GM19240 (cell line): ENCODE data around the gene KLF14.
"Not testable (repeated sequence)": the region's sequence is repeated elsewhere in the genome, so short reads cannot be mapped to it uniquely, and the experiment has no call there.

Source experiments
- DNase-seq: peaks from one replicate; pipeline ENCODE4 v3.0.0; 2011; ENCODE audit warnings: low spot score; ENCODE audit not compliant: insufficient read length

The KLF14 gene

GRCh38 chr7:130719541-130719940 lies 14.5 kb downstream of the KLF14 start:
- no peak for DNase-seq

GRCh38 chr7:130712416-130712815 lies 21.6 kb downstream of the KLF14 start:
- no peak for DNase-seq

GRCh38 chr7:130708766-130709165 lies 25.2 kb downstream of the KLF14 start:
- DNase-seq: no peak

- DNase-seq: no peak
Measured at GRCh38 chr7:130708001-130708400, 26.0 kb downstream of the KLF14 start.

- DNase-seq: no peak
Measured at GRCh38 chr7:130703851-130704250, 30.2 kb downstream of the KLF14 start.

GRCh38 chr7:130701650-130702049 lies 32.4 kb downstream of the KLF14 start:
- no peak for DNase-seq

GRCh38 chr7:130700760-130701159 lies 33.2 kb downstream of the KLF14 start:
- no peak for DNase-seq

- no peak for DNase-seq
Measured at GRCh38 chr7:130699686-130700085, 34.3 kb downstream of the KLF14 start.

GRCh38 chr7:130697820-130698219 lies 36.2 kb downstream of the KLF14 start:
- DNase-seq: no peak

GRCh38 chr7:130695840-130696239 lies 38.2 kb downstream of the KLF14 start:
- no peak for DNase-seq

GRCh38 chr7:130692396-130692795 lies 41.6 kb downstream of the KLF14 start:
- DNase-seq: not testable (repeated sequence)

- DNase-seq: no peak
Measured at GRCh38 chr7:130689683-130690082, 44.3 kb downstream of the KLF14 start.

- DNase-seq: no peak
Measured at GRCh38 chr7:130683026-130683425, 51.0 kb downstream of the KLF14 start.
